ENCODE data around the gene KRTAP12-4.

GRCh38 chr21:44647222-44647552, 7.3 kb downstream of the KRTAP12-4 start:
- no peak for TF ChIP-seq CTCF (IDR thresholded peaks at IDR 0.05; ENCODE audit: insufficient read depth, low read depth, low read length)
- TF ChIP-seq EZH2 (IDR thresholded peaks at IDR 0.05; ENCODE audit: insufficient read depth, low read length) = no peak
